ENCODE data around the gene CBY2.

Gene CBY2

GRCh38 chr13:45670189-45670885 lies 31.8 kb upstream of the CBY2 start:
- ChIA-PET POLR2A (ENCODE audit: low non-redundant PET) (no interaction called here), CTCF (no interaction called here)
- no peak for DNase-seq (ENCODE audit: low spot score)
- no peak overlapping the region for H3K27ac ChIP-seq
- TF ChIP-seq CTCF (conservative IDR thresholded peaks at IDR 0.05; ENCODE audit: low read depth), result no peak

- ChIA-PET CTCF (no interaction called here), POLR2A (ENCODE audit: low non-redundant PET) (no interaction called here)
- DNase-seq (ENCODE audit: low spot score), result peak; percentile 65
- H3K27ac ChIP-seq, result no peak overlapping the region
- TF ChIP-seq CTCF (conservative IDR thresholded peaks at IDR 0.05; ENCODE audit: low read depth), result no peak
Measured at GRCh38 chr13:45674908-45675307, 27.2 kb upstream of the CBY2 start.

- no peak for DNase-seq (ENCODE audit: low spot score)
- CTCF ChIA-PET, result no interaction called here
Measured at GRCh38 chr13:45678282-45678681, 23.8 kb upstream of the CBY2 start.

GRCh38 chr13:45681113-45681512 lies 21.0 kb upstream of the CBY2 start:
- no peak for DNase-seq (ENCODE audit: low spot score)
- ChIA-PET POLR2A (ENCODE audit: low non-redundant PET) (no interaction called here), CTCF (no interaction called here)
- H3K27ac ChIP-seq, result no peak overlapping the region
- TF ChIP-seq CTCF (conservative IDR thresholded peaks at IDR 0.05; ENCODE audit: low read depth), result no peak

More at GRCh38 chr13:45678282-45678681, 23.8 kb upstream of the CBY2 start:
- TF ChIP-seq CTCF (conservative IDR thresholded peaks at IDR 0.05; ENCODE audit: low read depth), result no peak
- H3K27ac ChIP-seq, result no peak overlapping the region
- POLR2A ChIA-PET (ENCODE audit: low non-redundant PET), result no interaction called here

- no peak for DNase-seq (ENCODE audit: low spot score)
- no peak overlapping the region for H3K27ac ChIP-seq
- ChIA-PET POLR2A (ENCODE audit: low non-redundant PET) (no interaction called here), CTCF (no interaction called here)
- no peak for TF ChIP-seq CTCF (conservative IDR thresholded peaks at IDR 0.05; ENCODE audit: low read depth)
Measured at GRCh38 chr13:45682494-45683008, 19.6 kb upstream of the CBY2 start.

- CTCF ChIA-PET, result interaction anchor here (0.5 kb wide), 1 partner anchor 413 kb away, joined by 3 read pairs; no protein-coding TSS in a partner anchor
- no peak for TF ChIP-seq CTCF (conservative IDR thresholded peaks at IDR 0.05; ENCODE audit: low read depth)
- H3K27ac ChIP-seq, result no peak overlapping the region
- POLR2A ChIA-PET (ENCODE audit: low non-redundant PET), result no interaction called here
- DNase-seq (ENCODE audit: low spot score), result no peak
Measured at GRCh38 chr13:45683701-45684100, 18.4 kb upstream of the CBY2 start.
